Large intestine (tissue), 12 donors: ENCODE data around the gene ELAC2. TPM values are rescaled to one million over a fixed set of nuclear protein-coding genes. Genes with fewer than 3 reads are reported as not detected.

Experiments used
- DNase-seq, 2 donors: peaks; one replicate each; pipeline versions ENCODE4 v3.0.0 to v3.0.0-alpha.2; 2013
- H3K27ac ChIP-seq: one replicate; pipeline ENCODE4 v1.5.1; 2013; ENCODE audit warnings: low read length
- H3K27me3 ChIP-seq: 2 replicates; pipeline ENCODE4 v1.6.1; 2013; ENCODE audit warnings: low read length; ENCODE audit not compliant: control insufficient read depth, insufficient read depth
- H3K36me3 ChIP-seq: 2 replicates; pipeline ENCODE4 v1.6.1; 2013; ENCODE audit warnings: low read length; ENCODE audit not compliant: control insufficient read depth, insufficient read depth
- H3K4me1 ChIP-seq: one replicate; pipeline ENCODE4 v1.6.1; 2013; ENCODE audit warnings: low read length; ENCODE audit not compliant: control insufficient read depth, insufficient read depth
- H3K4me3 ChIP-seq: one replicate; pipeline ENCODE4 v1.5.1; 2013; ENCODE audit warnings: low read length
- H3K9me3 ChIP-seq: one replicate; pipeline ENCODE4 v1.6.1; 2013; ENCODE audit warnings: mild to moderate bottlenecking, low read depth, low read length, moderate library complexity; ENCODE audit not compliant: control insufficient read depth
- WGBS: methylation state at CpG from one replicate; pipeline ENCODE4 v1.1.5; 2013; ENCODE audit warnings: low lambda C conversion rate; ENCODE audit not compliant: insufficient coverage; 5-methylcytosine and 5-hydroxymethylcytosine counted together
- long read RNA-seq, 11 donors: transcript quantifications; one replicate each; lab custom pipeline, GENCODE V29; 2026
- polyA plus RNA-seq: library from polyadenylated mRNA; unstranded; fragments of 120-200 nt; gene quantifications from one replicate; pipeline ENCODE4 v1.2.1, GENCODE V29; 2013

ELAC2 gene
- 48.2 TPM for polyA plus RNA-seq
- long read RNA-seq, donor 1 = 0 reads
- long read RNA-seq, donor 2, transcript ELAC2-201 (24 exons, 3,148 nt) = major isoform, 6 of 27 reads
- long read RNA-seq, donor 2, partial matches to known transcripts = 21 of 27 reads
- long read RNA-seq, donor 2, other reads (novel, unspliced or antisense) = 0 of 27 reads
- long read RNA-seq, donor 3 = 0 reads
- long read RNA-seq, donor 4, partial matches to known transcripts = 0 of 1 reads
- long read RNA-seq, donor 4, other reads (novel, unspliced or antisense) = 0 of 1 reads
- long read RNA-seq, donor 5, partial matches to known transcripts = 0 of 2 reads
- long read RNA-seq, donor 5, other reads (novel, unspliced or antisense) = 0 of 2 reads
- long read RNA-seq, donor 6, partial matches to known transcripts = 17 of 20 reads
- long read RNA-seq, donor 6, other reads (novel, unspliced or antisense) = 0 of 20 reads
- long read RNA-seq, donor 7, partial matches to known transcripts = 0 of 1 reads
- long read RNA-seq, donor 7, other reads (novel, unspliced or antisense) = 0 of 1 reads
- long read RNA-seq, donor 8, partial matches to known transcripts = 15 of 19 reads
- long read RNA-seq, donor 8, other reads (novel, unspliced or antisense) = 0 of 19 reads
- long read RNA-seq, donor 9, partial matches to known transcripts = 5 of 7 reads
- long read RNA-seq, donor 9, other reads (novel, unspliced or antisense) = 0 of 7 reads
- long read RNA-seq, donor 10, partial matches to known transcripts = 6 of 8 reads
- long read RNA-seq, donor 10, other reads (novel, unspliced or antisense) = 0 of 8 reads
- long read RNA-seq, donor 11, transcript ELAC2-201 (24 exons, 3,148 nt) = major isoform, 5 of 16 reads
- long read RNA-seq, donor 11, partial matches to known transcripts = 10 of 16 reads
- long read RNA-seq, donor 11, other reads (novel, unspliced or antisense) = 0 of 16 reads

- no peaks in the 10 kb centered on the region for H3K4me1 ChIP-seq
- no CpG with 5 or more reads among the region's 79 CpGs for WGBS
- H3K36me3 ChIP-seq = peaks cover 34% of the 10 kb centered on the region
- DNase-seq = peak; percentile 98 to 99
- peak within 1 kb of the TSS; percentile 88 for H3K27ac ChIP-seq
- H3K9me3 ChIP-seq = no peaks in the 10 kb centered on the region
- peak within 1 kb of the TSS; percentile 64 for H3K4me3 ChIP-seq
- H3K27me3 ChIP-seq = no peaks in the 10 kb centered on the region
These were observed at the start of gene ELAC2 for GRCh38 chr17:13017655-13018459. Gene ELAC2 (minus strand): TSS chr17:13018027. CDS start chr17:13017947, 80 bp downstream.

GRCh38 chr17:13065032-13065431, 47.2 kb upstream of the ELAC2 start:
- no CpG with 5 or more reads among the region's 1 CpG for WGBS
- Histone ChIP-seq H3K4me3 (no peak overlapping the region), H3K27me3 (no peaks in the 10 kb centered on the region), H3K27ac (no peak overlapping the region), H3K9me3 (no peaks in the 10 kb centered on the region), H3K4me1 (no peaks in the 10 kb centered on the region), H3K36me3 (no peaks in the 10 kb centered on the region)
- no peak for DNase-seq

GRCh38 chr17:13055131-13055530, 37.3 kb upstream of the ELAC2 start:
- H3K4me3 ChIP-seq = no peak overlapping the region
- no peaks in the 10 kb centered on the region for H3K27me3 ChIP-seq
- no peak overlapping the region for H3K27ac ChIP-seq
- no peak for DNase-seq
- no peaks in the 10 kb centered on the region for H3K36me3 ChIP-seq
- H3K9me3 ChIP-seq = no peaks in the 10 kb centered on the region
- 100% methylated on average over 1 of the region's 5 CpGs for WGBS
- H3K4me1 ChIP-seq = no peaks in the 10 kb centered on the region

- Histone ChIP-seq H3K27me3 (no peaks in the 10 kb centered on the region), H3K4me3 (no peak overlapping the region), H3K4me1 (no peaks in the 10 kb centered on the region), H3K27ac (no peak overlapping the region), H3K9me3 (no peaks in the 10 kb centered on the region), H3K36me3 (no peaks in the 10 kb centered on the region)
- WGBS = 0% methylated on average over 2 of the region's 5 CpGs
- no peak for DNase-seq
These were observed 36.8 kb upstream of the ELAC2 start for GRCh38 chr17:13054666-13055065.

- Histone ChIP-seq H3K27ac (no peak overlapping the region), H3K27me3 (no peaks in the 10 kb centered on the region), H3K4me3 (no peak overlapping the region), H3K36me3 (no peaks in the 10 kb centered on the region), H3K4me1 (no peaks in the 10 kb centered on the region), H3K9me3 (no peaks in the 10 kb centered on the region)
- no peak for DNase-seq
- no CpG with 5 or more reads among the region's 4 CpGs for WGBS
These were observed 34.1 kb upstream of the ELAC2 start for GRCh38 chr17:13051915-13052314.

GRCh38 chr17:13047011-13047606, 29.3 kb upstream of the ELAC2 start:
- Histone ChIP-seq H3K36me3 (no peaks in the 10 kb centered on the region), H3K9me3 (no peaks in the 10 kb centered on the region), H3K4me1 (no peaks in the 10 kb centered on the region), H3K4me3 (no peak overlapping the region), H3K27me3 (no peaks in the 10 kb centered on the region), H3K27ac (no peak overlapping the region)
- no peak for DNase-seq
- WGBS = no CpG with 5 or more reads among the region's 16 CpGs

- 63% methylated on average over 2 of the region's 12 CpGs for WGBS
- no peak for DNase-seq
- no peaks in the 10 kb centered on the region for H3K4me1 ChIP-seq
- no peaks in the 10 kb centered on the region for H3K36me3 ChIP-seq
- no peaks in the 10 kb centered on the region for H3K9me3 ChIP-seq
- H3K27me3 ChIP-seq = no peaks in the 10 kb centered on the region
- no peak overlapping the region for H3K4me3 ChIP-seq
- H3K27ac ChIP-seq = no peak overlapping the region
These were observed 28.5 kb upstream of the ELAC2 start for GRCh38 chr17:13046361-13046760.

GRCh38 chr17:13044572-13045065, 26.8 kb upstream of the ELAC2 start:
- WGBS = no CpG with 5 or more reads among the region's 7 CpGs
- no peak overlapping the region for H3K27ac ChIP-seq
- DNase-seq = no peak

GRCh38 chr17:13038931-13039665, 21.3 kb upstream of the ELAC2 start:
- DNase-seq = no peak
- Histone ChIP-seq H3K36me3 (no peaks in the 10 kb centered on the region), H3K4me3 (no peak overlapping the region), H3K4me1 (no peaks in the 10 kb centered on the region), H3K9me3 (no peaks in the 10 kb centered on the region), H3K27ac (no peak overlapping the region), H3K27me3 (no peaks in the 10 kb centered on the region)
- WGBS = 100% methylated on average over 2 of the region's 4 CpGs

More at GRCh38 chr17:13044572-13045065, 26.8 kb upstream of the ELAC2 start:
- no peaks in the 10 kb centered on the region for H3K36me3 ChIP-seq
- no peaks in the 10 kb centered on the region for H3K4me1 ChIP-seq
- H3K4me3 ChIP-seq = no peak overlapping the region
- H3K9me3 ChIP-seq = no peaks in the 10 kb centered on the region
- H3K27me3 ChIP-seq = no peaks in the 10 kb centered on the region
